Keratinocyte (primary cell): ENCODE data around the gene MAP7. TPM values are rescaled to one million over a fixed set of nuclear protein-coding genes. Genes with fewer than 3 reads are reported as not detected.

Experiments
- DNase-seq: peaks from one replicate; pipeline ENCODE4 v3.0.0-alpha.2; 2011; ENCODE audit warnings: low read depth, missing footprints, low spot score
- FAIRE-seq: peaks from 2 replicates; lab custom pipeline; 2011; peaks lifted over from hg19 to GRCh38; lab: Jason Lieb, UNC
- H2AFZ ChIP-seq: 2 replicates; pipeline ENCODE4 v1.6.0; 2012; ENCODE audit warnings: low read length, control low read depth, inconsistent platforms; ENCODE audit not compliant: control insufficient read depth
- H3K27ac ChIP-seq: 2 replicates; pipeline ENCODE4 v1.5.1; 2011; ENCODE audit warnings: low read length; ENCODE audit not compliant: control insufficient read depth, insufficient read depth
- H3K27me3 ChIP-seq: 3 replicates; pipeline ENCODE4 v1.6.0; 2011; ENCODE audit warnings: low read length; ENCODE audit not compliant: control insufficient read depth, insufficient read depth; ENCODE audit errors: extremely low read depth
- H3K36me3 ChIP-seq, 2 experiments: 2 replicates in 1 of 2; 3 replicates in 1 of 2; pipeline ENCODE4 v1.5.1; 2011; ENCODE audit warnings: low read length in 2 of 2, mild to moderate bottlenecking in 1 of 2; ENCODE audit not compliant: control insufficient read depth in 2 of 2, insufficient read depth in 2 of 2; ENCODE audit errors: extremely low read depth in 1 of 2
- H3K4me1 ChIP-seq: 3 replicates; pipeline ENCODE4 v1.5.1; 2011; ENCODE audit warnings: low read length; ENCODE audit not compliant: control insufficient read depth, insufficient read depth; ENCODE audit errors: extremely low read depth
- H3K4me2 ChIP-seq: 3 replicates; pipeline ENCODE4 v1.6.0; 2011; ENCODE audit warnings: low read depth, low read length; ENCODE audit not compliant: control insufficient read depth, insufficient read depth; ENCODE audit errors: extremely low read depth
- H3K4me3 ChIP-seq, 3 experiments: fragments of 200-600 bp in 1 of 3; sonication (generic) in 1 of 3; 2 replicates in 2 of 3; 3 replicates in 1 of 3; pipeline ENCODE4 v1.5.1; 2011 to 2016; ENCODE audit warnings: low read length in 3 of 3, mild to moderate bottlenecking in 3 of 3, control low read depth in 2 of 3, inconsistent platforms in 1 of 3, low read depth in 1 of 3, mixed read lengths in 1 of 3, mixed run types in 1 of 3, moderate library complexity in 1 of 3; ENCODE audit not compliant: control insufficient read depth in 2 of 3, insufficient read depth in 2 of 3; ENCODE audit errors: extremely low read depth in 1 of 3
- H3K79me2 ChIP-seq: 2 replicates; pipeline ENCODE4 v1.6.0; 2012; ENCODE audit warnings: low read length; ENCODE audit not compliant: control insufficient read depth, insufficient read depth
- H3K9ac ChIP-seq: 3 replicates; pipeline ENCODE4 v1.6.0; 2011; ENCODE audit warnings: low read length; ENCODE audit not compliant: control insufficient read depth, insufficient read depth; ENCODE audit errors: extremely low read depth
- H3K9me1 ChIP-seq: 3 replicates; pipeline ENCODE4 v1.6.0; 2011; ENCODE audit warnings: low read length; ENCODE audit not compliant: control insufficient read depth, insufficient read depth; ENCODE audit errors: extremely low read depth
- H3K9me3 ChIP-seq: 2 replicates; pipeline ENCODE4 v1.5.1; 2012; ENCODE audit warnings: low read depth, low read length; ENCODE audit not compliant: control insufficient read depth
- H4K20me1 ChIP-seq: 3 replicates; pipeline ENCODE4 v1.6.0; 2011; ENCODE audit warnings: low read length; ENCODE audit not compliant: control insufficient read depth, insufficient read depth; ENCODE audit errors: extremely low read depth
- EZH2 ChIP-seq: IDR thresholded peaks from one replicate; pipeline ENCODE4 v1.6.1; 2012; ENCODE audit warnings: inconsistent platforms, mild to moderate bottlenecking, low read length, moderate library complexity
- dilution Hi-C: fragments of 300-500 bp; cut with MboI; formaldehyde crosslinking; loops from one replicate; pipeline ENCODE4 v1.7.0; 2020; ENCODE audit warnings: low sequenced_read_pairs; ENCODE audit not compliant: extremely low pct_ligation_motif_present
- polyA plus RNA-seq, 5 experiments: library from polyadenylated mRNA; depleted of rRNA in 3 of 5; stranded (reverse) in 3 of 5; stranded (forward) in 1 of 5; unstranded in 1 of 5; fragments of >200 nt; gene quantifications; 1 replicate in 1 of 5; 2 replicates in 3 of 5; 3 replicates in 1 of 5; pipeline versions ENCODE4 v1.2.1 to v1.2.3, GENCODE V29; 2011 to 2012; ENCODE audit warnings: missing spikeins in 2 of 5, low read depth in 1 of 5, low replicate concordance in 1 of 5
- TF ChIP-seq, protein P1 (sequence below), 3 experiments: IDR thresholded peaks in 1 of 3; conservative IDR thresholded peaks in 1 of 3; optimal IDR thresholded peaks in 1 of 3; 2 replicates in 2 of 3; 3 replicates in 1 of 3; pipeline versions ENCODE3 to v1.5.1; 2011; ENCODE audit warnings: low read length in 3 of 3, mild to moderate bottlenecking in 3 of 3, moderate library complexity in 2 of 3, control low read depth in 1 of 3, inconsistent platforms in 1 of 3; ENCODE audit not compliant: insufficient read depth in 2 of 3; ENCODE audit errors: extremely low read depth in 1 of 3

MAP7 gene
- polyA plus RNA-seq, 1 donor (not counting 4 experiments of a cell fraction or from before 2014, with no cell fraction given) = 11.8 TPM

DNA sequence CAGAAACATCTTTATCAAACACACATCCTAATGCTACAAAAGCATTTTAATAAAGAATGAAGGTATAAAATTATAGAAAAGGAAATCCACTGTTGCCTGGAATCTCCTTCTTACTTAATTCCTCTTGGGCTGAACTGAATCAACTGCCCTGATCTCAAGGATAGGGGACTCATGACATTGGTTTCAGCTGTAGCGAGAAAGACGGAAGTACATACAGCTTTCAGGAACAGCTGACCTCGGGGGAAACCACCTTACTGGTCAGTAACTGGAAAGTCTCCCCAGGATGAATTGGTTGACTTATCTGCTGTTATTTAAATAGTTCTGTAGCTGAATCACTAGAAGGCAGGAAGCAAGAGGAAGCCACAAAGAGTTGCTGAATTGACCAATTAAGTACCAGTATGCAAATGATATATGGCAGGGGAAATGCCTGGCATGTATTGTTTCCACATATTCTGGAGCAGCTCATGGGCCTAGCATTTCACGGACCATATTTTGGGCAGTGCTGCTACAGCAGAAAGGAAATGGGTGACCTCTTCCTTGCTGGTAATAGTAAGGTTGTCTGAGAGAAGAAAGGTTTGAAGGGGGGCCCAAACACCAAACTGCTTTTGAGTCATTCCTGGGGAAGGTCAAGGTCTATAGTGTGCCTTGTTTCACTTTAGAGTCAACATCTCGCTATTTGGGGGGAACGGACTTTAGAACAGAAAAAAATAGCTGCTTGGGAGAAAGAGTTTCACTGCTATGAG, 43.7 kb upstream of the MAP7 start:
- Histone ChIP-seq H3K36me3 (no peaks in the 10 kb centered on the region), H3K9me3 (no peaks in the 10 kb centered on the region), H3K9ac (no peak overlapping the region), H3K27me3 (no peaks in the 10 kb centered on the region), H2AFZ (peak overlapping the region; percentile 82), H3K4me1 (peaks cover 14% of the 10 kb centered on the region), H4K20me1 (no peaks in the 10 kb centered on the region), H3K27ac (peak overlapping the region; percentile 73), H3K79me2 (no peaks in the 10 kb centered on the region), H3K4me2 (peak overlapping the region; percentile 41), H3K9me1 (no peaks in the 10 kb centered on the region), H3K4me3 (no peak overlapping the region)
- dilution Hi-C loops = no loop called here
- DNase-seq (peak; percentile 48), FAIRE-seq (peak; percentile 79)
- TF ChIP-seq EZH2 = no peak
- TF ChIP-seq, protein P1, sequence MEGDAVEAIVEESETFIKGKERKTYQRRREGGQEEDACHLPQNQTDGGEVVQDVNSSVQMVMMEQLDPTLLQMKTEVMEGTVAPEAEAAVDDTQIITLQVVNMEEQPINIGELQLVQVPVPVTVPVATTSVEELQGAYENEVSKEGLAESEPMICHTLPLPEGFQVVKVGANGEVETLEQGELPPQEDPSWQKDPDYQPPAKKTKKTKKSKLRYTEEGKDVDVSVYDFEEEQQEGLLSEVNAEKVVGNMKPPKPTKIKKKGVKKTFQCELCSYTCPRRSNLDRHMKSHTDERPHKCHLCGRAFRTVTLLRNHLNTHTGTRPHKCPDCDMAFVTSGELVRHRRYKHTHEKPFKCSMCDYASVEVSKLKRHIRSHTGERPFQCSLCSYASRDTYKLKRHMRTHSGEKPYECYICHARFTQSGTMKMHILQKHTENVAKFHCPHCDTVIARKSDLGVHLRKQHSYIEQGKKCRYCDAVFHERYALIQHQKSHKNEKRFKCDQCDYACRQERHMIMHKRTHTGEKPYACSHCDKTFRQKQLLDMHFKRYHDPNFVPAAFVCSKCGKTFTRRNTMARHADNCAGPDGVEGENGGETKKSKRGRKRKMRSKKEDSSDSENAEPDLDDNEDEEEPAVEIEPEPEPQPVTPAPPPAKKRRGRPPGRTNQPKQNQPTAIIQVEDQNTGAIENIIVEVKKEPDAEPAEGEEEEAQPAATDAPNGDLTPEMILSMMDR (optimal IDR thresholded peaks at IDR 0.05 in 1 of 3, IDR thresholded peaks at IDR 0.05 in 1 of 3, conservative IDR thresholded peaks at IDR 0.05 in 1 of 3; ENCODE audit: extremely low read depth in 1 of 3, insufficient read depth in 2 of 3, low read length in 3 of 3) = no peak

DNA sequence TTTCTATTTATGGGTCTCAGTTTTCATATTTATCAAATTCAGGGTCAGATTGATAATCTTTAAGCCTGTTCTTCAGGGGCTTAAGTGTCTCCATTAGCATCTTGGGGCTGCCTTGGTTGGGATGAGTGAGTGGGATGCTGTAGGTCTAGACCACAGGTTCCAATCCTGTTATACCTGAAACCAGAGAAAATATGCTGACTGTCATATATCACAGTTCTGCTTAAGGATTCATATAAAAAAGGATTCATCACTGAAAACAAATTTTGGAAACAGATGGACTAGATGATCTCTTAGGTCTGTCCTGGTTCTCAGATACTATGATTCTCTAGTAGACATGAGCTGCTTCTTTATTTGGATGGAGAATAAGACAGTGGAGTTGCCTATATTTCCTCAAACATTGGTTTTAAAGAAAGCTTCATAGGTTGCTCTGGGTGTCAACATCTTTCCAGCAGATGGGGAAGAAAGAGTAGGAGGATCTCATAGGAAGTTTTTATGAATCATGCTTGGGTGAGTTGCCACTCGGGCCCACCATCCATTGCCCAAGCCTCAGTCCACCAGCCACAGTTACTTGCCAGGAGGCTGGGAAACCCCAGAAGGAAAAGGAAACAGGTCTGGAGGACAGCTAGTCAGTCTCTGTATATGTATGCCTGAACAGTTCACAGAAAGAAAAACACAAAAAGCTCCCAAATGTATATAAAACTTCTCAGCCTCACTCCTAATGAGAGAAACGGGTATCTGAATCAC, 42.9 kb upstream of the MAP7 start:
- FAIRE-seq (no peak), DNase-seq (no peak)
- Histone ChIP-seq H3K36me3 (no peaks in the 10 kb centered on the region), H4K20me1 (no peaks in the 10 kb centered on the region), H3K9ac (no peak overlapping the region), H3K9me3 (no peaks in the 10 kb centered on the region), H3K4me1 (peaks cover 14% of the 10 kb centered on the region), H3K27ac (peak overlapping the region; percentile 73), H3K27me3 (no peaks in the 10 kb centered on the region), H3K4me2 (no peak overlapping the region), H3K4me3 (no peak overlapping the region), H3K9me1 (no peaks in the 10 kb centered on the region), H2AFZ (no peak overlapping the region), H3K79me2 (no peaks in the 10 kb centered on the region)
- TF ChIP-seq, protein P1 (optimal IDR thresholded peaks at IDR 0.05 in 1 of 3, IDR thresholded peaks at IDR 0.05 in 1 of 3, conservative IDR thresholded peaks at IDR 0.05 in 1 of 3; ENCODE audit: extremely low read depth in 1 of 3, insufficient read depth in 2 of 3, low read length in 3 of 3) = no peak
- TF ChIP-seq EZH2 = no peak
- dilution Hi-C loops = no loop called here
